CD4-positive, alpha-beta T cell (primary cell): Measurements from ENCODE around the gene SERPINA12. TPM values are rescaled to one million over a fixed set of nuclear protein-coding genes. Genes with fewer than 3 reads are reported as not detected.

Experiments
- ATAC-seq: fragments of 200-7000 bp; cut with Tn5 transposase; one replicate; pipeline ENCODE4 v1.10.0; 2022; ENCODE audit warnings: mild to moderate bottlenecking; ENCODE audit not compliant: poor library complexity
- CTCF ChIA-PET: fragments of 350-600 bp; sonication (Branson Sonifier 250); formaldehyde crosslinking; loops from one replicate; lab custom pipeline; 2021; ENCODE audit warnings: antibody characterized with exemption, inconsistent platforms; lab: Charles Lee
- POLR2A ChIA-PET: fragments of 350-600 bp; sonication (Branson Sonifier 250); formaldehyde crosslinking; loops from one replicate; lab custom pipeline; 2021; ENCODE audit warnings: antibody characterized with exemption, inconsistent platforms; lab: Charles Lee
- DNase-seq, 14 experiments: peaks; one replicate each; pipeline ENCODE4 v3.0.0-alpha.2; 2013 to 2020; ENCODE audit warnings: mixed read lengths in 2 of 14
- H3K27ac ChIP-seq, 2 donors: one replicate each; pipeline versions ENCODE4 v1.5.1 to v1.7.0; 2013; ENCODE audit warnings: low read length in 2 of 2, low read depth in 1 of 2, mild to moderate bottlenecking in 1 of 2
- H3K27me3 ChIP-seq, 2 experiments: 1 replicate in 1 of 2; 2 replicates in 1 of 2; pipeline versions ENCODE4 v1.6.1 to v1.7.0; 2013; ENCODE audit warnings: low read length in 2 of 2, control low read depth in 1 of 2, mild to moderate bottlenecking in 1 of 2, moderate library complexity in 1 of 2; ENCODE audit not compliant: insufficient read depth in 2 of 2, control insufficient read depth in 1 of 2
- H3K36me3 ChIP-seq: one replicate; pipeline ENCODE4 v1.6.1; 2013; ENCODE audit warnings: low read length, control low read depth; ENCODE audit not compliant: insufficient read depth
- H3K4me1 ChIP-seq: one replicate; pipeline ENCODE4 v1.6.1; 2013; ENCODE audit warnings: low read length, control low read depth; ENCODE audit not compliant: insufficient read depth
- H3K4me3 ChIP-seq: one replicate; pipeline ENCODE4 v1.5.1; 2013; ENCODE audit warnings: mild to moderate bottlenecking, low read length, moderate library complexity
- H3K9me3 ChIP-seq, 2 experiments: 1 replicate in 1 of 2; 2 replicates in 1 of 2; pipeline versions ENCODE4 v1.6.1 to v1.7.0; 2013; ENCODE audit warnings: low read length in 2 of 2, mild to moderate bottlenecking in 2 of 2, control low read depth in 1 of 2, moderate library complexity in 1 of 2; ENCODE audit not compliant: control insufficient read depth in 1 of 2, insufficient read depth in 1 of 2
- H3K27ac Mint-ChIP-seq: one replicate; pipeline ENCODE4 v1.8.0; 2020; ENCODE audit warnings: mixed read lengths
- H3K27me3 Mint-ChIP-seq: one replicate; pipeline ENCODE4 v1.8.0; 2021; ENCODE audit warnings: mixed read lengths
- H3K36me3 Mint-ChIP-seq: one replicate; pipeline ENCODE4 v1.8.0; 2021; ENCODE audit warnings: low read depth, mixed read lengths
- H3K4me1 Mint-ChIP-seq: one replicate; pipeline ENCODE4 v1.8.0; 2021; ENCODE audit warnings: low read depth, mixed read lengths
- H3K4me3 Mint-ChIP-seq: one replicate; pipeline ENCODE4 v1.8.0; 2020; ENCODE audit warnings: mild to moderate bottlenecking, mixed read lengths
- H3K9me3 Mint-ChIP-seq: one replicate; pipeline ENCODE4 v1.8.0; 2020; ENCODE audit warnings: mixed read lengths
- intact Hi-C, 2 experiments: fragments of 100-400 bp; cut with DNase I in 1 of 2; cut with micrococcal nuclease in 1 of 2; formaldehyde crosslinking; loops; one replicate each; pipeline versions ENCODE4 v1.15.1 to v1.9.0; 2023 to 2025; cut with DNase I, micrococcal nuclease
- total RNA-seq, 174 experiments: library from RNA in 2 of 174; stranded (reverse) in 2 of 174; gene quantifications; one replicate each; pipeline ENCODE4 v1.2.3 and lab custom pipeline; 2021 to 2026
- TF ChIP-seq, protein P1 (sequence below): fragments of 200-600 bp; IDR thresholded peaks from one replicate; pipeline ENCODE4 v1.8.0; 2022; ENCODE audit warnings: antibody characterized with exemption, mild to moderate bottlenecking

Gene SERPINA12
- total RNA-seq, 2 experiments from 2014 or later, result not detected

DNA sequence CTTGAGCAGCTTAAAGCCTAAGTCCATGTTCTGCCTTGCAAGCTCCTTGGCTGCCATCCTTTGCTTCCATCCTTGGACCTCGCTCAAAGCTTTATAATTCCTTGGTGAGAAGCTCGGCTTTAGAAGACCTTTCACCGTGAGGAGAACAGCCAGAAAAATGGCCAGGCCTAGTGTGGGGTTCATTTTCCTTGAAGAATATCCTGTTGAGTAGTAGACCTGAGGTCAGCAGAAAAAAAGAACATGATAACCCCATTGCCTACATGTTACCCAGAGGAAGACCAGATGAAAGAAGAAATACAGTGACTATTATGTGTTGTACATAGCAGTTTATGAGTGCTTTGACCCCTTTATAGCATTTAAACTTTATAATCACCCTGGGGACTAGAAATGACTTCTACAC lies 11.1 kb downstream of the SERPINA12 start:
- H3K36me3 Mint-ChIP-seq, result no peaks in the 10 kb centered on the region
- H3K4me1 Mint-ChIP-seq, result no peaks in the 10 kb centered on the region
- H3K27me3 Mint-ChIP-seq, result peaks cover 14% of the 10 kb centered on the region
- Histone ChIP-seq H3K4me1 (no peaks in the 10 kb centered on the region), H3K36me3 (no peaks in the 10 kb centered on the region), H3K9me3 (no peaks in the 10 kb centered on the region), H3K27me3 (peaks cover 0 to 2% of the 10 kb centered on the region in 2 experiments), H3K4me3 (no peak overlapping the region), H3K27ac (no peak overlapping the region)
- TF ChIP-seq, protein P1, sequence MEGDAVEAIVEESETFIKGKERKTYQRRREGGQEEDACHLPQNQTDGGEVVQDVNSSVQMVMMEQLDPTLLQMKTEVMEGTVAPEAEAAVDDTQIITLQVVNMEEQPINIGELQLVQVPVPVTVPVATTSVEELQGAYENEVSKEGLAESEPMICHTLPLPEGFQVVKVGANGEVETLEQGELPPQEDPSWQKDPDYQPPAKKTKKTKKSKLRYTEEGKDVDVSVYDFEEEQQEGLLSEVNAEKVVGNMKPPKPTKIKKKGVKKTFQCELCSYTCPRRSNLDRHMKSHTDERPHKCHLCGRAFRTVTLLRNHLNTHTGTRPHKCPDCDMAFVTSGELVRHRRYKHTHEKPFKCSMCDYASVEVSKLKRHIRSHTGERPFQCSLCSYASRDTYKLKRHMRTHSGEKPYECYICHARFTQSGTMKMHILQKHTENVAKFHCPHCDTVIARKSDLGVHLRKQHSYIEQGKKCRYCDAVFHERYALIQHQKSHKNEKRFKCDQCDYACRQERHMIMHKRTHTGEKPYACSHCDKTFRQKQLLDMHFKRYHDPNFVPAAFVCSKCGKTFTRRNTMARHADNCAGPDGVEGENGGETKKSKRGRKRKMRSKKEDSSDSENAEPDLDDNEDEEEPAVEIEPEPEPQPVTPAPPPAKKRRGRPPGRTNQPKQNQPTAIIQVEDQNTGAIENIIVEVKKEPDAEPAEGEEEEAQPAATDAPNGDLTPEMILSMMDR, result no peak
- no peak overlapping the region for H3K4me3 Mint-ChIP-seq
- intact Hi-C loops, result no loop called here
- CTCF ChIA-PET, result interaction anchor here (1.2 kb wide), 1 partner anchor 12 kb away, joined by 3 read pairs; no protein-coding TSS in a partner anchor
- H3K27ac Mint-ChIP-seq, result no peak overlapping the region
- ATAC-seq (no peak), DNase-seq (no peak)
- POLR2A ChIA-PET, result no interaction called here
- no peaks in the 10 kb centered on the region for H3K9me3 Mint-ChIP-seq

DNA sequence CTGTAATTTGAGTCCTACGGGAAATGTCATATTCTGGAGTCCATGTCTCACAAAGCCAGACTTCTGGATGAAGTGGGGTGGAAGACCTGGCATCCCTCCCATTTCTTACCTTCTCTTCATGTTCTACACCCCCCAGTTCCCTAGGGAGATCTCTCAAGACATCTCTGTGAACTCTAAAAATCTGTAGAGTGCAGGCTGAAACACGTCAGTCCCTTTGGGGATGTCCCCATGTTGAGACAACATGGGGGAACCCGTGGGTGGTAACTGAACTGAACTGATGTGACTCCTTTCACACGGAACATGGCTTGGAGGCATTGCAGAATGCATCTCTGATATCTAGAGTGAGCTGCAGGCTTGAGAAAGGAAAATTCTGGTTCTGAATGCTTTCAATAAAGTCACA lies 15.2 kb downstream of the SERPINA12 start:
- ChIA-PET CTCF (no interaction called here), POLR2A (no interaction called here)
- peaks cover 0 to 3% of the 10 kb centered on the region in 2 experiments for H3K27me3 ChIP-seq
- H3K27ac ChIP-seq, result no peak overlapping the region
- TF ChIP-seq, protein P1, result no peak
- DNase-seq, result no peak
- ATAC-seq, result no peak
- Mint-ChIP-seq H3K36me3 (no peaks in the 10 kb centered on the region), H3K4me1 (no peaks in the 10 kb centered on the region), H3K9me3 (no peaks in the 10 kb centered on the region), H3K27me3 (no peaks in the 10 kb centered on the region), H3K27ac (no peak overlapping the region), H3K4me3 (no peak overlapping the region)
- intact Hi-C loops, result no loop called here
- H3K9me3 ChIP-seq, result no peaks in the 10 kb centered on the region
- H3K4me3 ChIP-seq, result no peak overlapping the region
- H3K4me1 ChIP-seq, result no peaks in the 10 kb centered on the region
- no peaks in the 10 kb centered on the region for H3K36me3 ChIP-seq

DNA sequence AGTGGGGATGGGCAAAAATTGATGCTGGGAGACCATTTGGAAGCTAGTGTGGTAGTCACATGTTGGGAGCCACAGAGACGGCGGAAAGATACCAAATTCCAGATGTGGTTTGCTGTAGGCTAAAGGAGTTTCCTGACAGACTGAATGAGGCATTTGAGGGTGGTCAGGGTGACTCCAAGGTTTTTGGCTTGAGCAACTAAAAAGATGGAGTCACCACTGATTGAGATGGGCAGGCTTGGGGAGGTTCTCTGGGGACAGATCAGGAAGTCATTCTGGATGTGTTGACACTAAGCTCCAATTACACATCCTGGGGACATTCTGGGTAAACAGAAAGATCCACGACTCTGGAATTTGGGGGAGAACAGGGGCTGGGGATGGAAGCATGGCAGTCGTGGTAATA lies 17.8 kb downstream of the SERPINA12 start:
- TF ChIP-seq, protein P1, result no peak
- Mint-ChIP-seq H3K36me3 (no peaks in the 10 kb centered on the region), H3K4me1 (no peaks in the 10 kb centered on the region), H3K27me3 (peaks cover 14% of the 10 kb centered on the region), H3K4me3 (no peak overlapping the region), H3K27ac (no peak overlapping the region), H3K9me3 (no peaks in the 10 kb centered on the region)
- peaks cover 2% of the 10 kb centered on the region for H3K4me1 ChIP-seq
- ChIA-PET POLR2A (no interaction called here), CTCF (no interaction called here)
- ATAC-seq (no peak), DNase-seq (no peak)
- no peak overlapping the region for H3K4me3 ChIP-seq
- no peaks in the 10 kb centered on the region for H3K36me3 ChIP-seq
- no peaks in the 10 kb centered on the region for H3K9me3 ChIP-seq
- H3K27me3 ChIP-seq, result peaks cover 3 to 6% of the 10 kb centered on the region in 2 experiments
- intact Hi-C loops, result no loop called here
- no peak overlapping the region for H3K27ac ChIP-seq
